ENCODE data around the gene UCN3.

UCN3 gene

GRCh38 chr10:5364890-5365338 is at the start of gene UCN3:
TSS of gene UCN3 (plus strand) at chr10:5364966. CDS start at chr10:5373721, 8,755 bp downstream.
- DNase-seq: no peak

DNA sequence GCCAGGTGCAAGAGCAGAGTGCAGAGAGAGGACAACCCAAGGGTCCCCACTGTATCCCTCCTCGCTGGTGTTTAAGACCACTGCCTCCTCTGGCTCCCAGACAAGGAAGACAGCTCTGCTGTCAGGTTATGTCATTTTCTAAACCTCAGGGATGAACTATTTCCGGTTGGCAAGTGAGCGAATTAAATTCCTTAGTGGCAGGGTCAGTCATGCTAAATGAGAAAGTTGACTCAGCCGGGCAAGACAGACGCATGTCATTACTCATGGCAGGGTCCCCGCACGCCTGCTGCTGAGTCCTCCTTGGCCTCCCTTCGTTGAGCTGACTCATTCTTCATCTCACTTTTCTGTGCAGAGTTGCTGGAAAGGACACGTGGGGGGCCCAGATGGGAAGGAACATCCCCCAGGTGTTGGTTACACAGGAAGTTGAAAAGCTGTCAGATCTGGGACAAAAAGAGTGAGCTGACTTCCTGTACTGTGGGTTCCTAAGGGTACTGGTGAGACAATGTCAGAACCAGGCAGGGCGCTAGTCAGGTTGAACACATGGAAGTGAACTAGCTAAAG is 47.1 kb upstream of the UCN3 start:
- no peak for DNase-seq

- DNase-seq: no peak
These were observed 46.6 kb upstream of the UCN3 start for GRCh38 chr10:5318148-5318547.

DNA sequence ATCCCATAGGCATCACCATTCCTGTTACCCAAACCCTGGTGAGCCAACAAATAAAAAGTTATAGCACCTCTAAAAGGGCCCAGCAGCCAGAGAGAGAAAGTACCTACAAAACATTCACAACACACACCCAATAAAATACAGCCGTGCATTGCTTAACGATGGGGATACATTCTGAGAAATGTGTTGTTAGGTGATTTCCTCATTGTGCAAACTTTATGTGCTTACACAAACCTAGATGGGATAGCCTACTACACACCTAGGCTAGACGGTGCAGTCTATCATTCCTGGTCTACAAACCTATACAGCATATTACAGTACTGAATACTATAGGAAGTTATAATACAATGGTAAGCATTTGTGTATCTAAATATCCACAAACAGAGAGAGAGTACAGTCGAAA is 44.9 kb upstream of the UCN3 start:
- DNase-seq: no peak

DNA sequence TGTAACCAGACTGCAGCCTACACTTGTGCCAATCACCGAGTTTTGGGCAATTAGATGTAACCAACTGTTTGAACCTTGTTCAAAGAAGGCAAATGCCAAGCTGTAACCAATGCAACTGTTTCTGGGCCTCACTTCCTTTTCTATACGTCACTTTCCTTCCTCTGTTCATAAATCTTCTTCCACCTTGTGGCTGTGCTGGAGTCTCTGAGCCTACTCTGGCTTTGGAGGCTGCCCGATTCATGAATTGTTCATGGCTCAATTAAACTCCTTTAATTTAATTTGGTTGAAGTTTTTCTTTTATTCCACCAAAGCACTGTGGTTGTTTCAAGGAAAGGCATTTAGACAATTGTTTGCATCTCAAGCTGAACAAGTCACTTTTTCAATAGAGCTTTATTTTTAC is 43.5 kb upstream of the UCN3 start:
- DNase-seq: no peak

GRCh38 chr10:5323446-5323845 is 41.3 kb upstream of the UCN3 start:
- no peak for DNase-seq

DNA sequence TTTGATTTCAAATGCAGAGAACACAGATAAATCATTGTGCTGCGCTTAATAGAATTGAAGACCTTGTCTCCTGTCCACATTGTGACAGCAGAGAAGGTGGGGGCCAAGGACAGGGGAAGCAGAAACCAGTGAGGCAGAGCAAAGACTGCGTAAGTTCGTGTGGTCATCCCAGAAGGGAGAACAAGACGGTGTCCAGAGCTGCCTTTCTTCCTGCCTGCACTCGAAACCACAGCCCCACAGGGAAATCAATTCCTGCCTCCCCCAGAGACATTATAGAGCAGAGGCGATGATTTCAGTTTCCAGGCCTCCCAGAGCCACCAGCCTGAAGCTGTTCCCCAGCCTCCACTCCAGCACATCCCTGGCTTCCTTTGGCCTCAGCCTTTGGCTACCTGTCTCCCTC is 39.7 kb upstream of the UCN3 start:
- DNase-seq: no peak

DNA sequence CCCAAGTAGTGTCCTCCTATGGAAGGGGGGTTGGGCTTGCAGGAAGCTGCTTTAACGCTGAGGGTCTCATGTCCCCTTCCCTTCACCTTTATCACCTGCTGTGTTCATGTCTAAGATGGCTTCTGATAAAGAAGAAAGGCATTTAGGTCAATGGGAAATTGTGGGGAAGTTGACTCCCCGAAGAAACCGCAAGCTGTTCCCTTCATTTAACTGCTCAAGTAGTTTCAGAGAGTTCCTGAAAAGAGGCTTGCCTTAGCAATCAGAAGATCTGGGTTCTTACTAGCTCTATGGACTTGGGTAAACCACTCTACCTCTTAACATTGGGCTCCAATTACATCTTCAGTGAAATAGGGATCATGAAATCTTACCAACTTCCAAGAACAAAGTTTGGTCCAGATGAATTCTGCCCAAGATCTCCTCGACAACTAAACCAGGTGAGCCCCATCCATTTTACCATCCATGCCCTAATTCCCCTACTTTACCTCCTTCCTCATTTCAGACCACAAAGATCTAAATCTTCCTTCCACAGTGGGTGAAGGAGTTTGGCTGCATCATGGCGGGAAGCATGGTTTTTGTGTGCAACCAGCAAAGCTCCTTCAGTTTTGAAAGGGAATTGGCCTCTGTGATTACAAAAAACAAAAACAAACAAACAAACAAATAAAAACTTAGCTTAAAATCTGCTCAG is 30.4 kb upstream of the UCN3 start:
- DNase-seq: no peak

DNA sequence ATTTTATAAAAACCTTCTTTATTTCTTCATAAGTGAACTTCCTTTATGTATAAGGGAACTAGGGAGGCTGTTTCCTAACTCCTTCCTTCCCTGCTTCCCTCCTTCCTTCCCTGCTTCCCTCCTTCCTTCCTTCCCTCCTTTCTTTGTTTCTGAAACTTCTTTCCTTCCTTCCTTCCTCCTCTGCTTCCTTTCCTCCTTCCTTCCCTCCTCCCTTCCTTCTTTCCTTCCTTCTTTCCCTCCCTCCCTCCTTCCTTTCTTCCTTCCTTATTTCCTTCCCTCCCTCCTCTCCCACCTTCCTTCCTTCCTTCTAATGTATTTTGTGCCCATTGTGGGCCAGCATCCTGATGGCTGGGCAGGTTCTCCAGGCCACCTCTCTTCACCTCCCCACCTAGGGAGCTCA is 26.8 kb upstream of the UCN3 start:
- DNase-seq: no peak

DNA sequence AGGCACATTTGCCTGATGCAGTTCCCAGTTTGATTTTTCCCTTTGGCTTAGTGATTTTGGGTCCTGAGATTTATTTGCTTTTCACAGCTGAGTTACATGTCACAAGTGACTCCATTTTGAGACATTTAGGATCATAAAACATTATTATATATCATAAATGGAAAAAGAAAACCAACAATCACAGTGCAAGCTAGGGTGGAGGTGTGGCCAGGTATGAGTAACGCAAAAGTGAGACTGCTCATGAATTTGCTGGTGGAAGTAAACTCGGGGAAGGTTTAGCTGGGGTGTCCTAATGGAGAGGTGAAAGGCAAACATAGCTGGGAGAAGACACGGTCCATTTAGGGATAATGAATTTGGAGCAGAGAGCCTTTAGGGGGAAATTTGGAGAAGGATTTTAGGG is 21.7 kb upstream of the UCN3 start:
- DNase-seq: no peak

DNA sequence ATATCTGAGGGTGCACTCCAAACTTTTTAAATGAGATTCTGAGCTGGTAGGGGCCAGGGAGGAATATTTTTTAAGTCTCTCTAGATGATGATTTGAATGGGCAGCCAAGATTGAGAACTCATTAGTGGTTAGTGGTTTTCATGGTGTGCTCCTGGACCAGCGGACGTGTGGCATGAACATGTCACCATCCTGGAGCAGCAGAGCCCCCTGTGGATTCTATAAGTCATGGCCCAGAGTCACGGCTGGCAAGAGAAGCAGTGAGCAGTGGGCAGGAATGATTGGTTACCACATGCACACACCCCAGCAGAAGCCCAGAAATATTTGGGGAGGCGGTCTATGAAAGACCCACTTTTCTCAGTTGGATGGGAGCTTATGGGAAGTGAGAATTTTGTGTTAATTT is 21.2 kb upstream of the UCN3 start:
- no peak for DNase-seq

- no peak for DNase-seq
These were observed 20.8 kb upstream of the UCN3 start for GRCh38 chr10:5343979-5344378.

DNA sequence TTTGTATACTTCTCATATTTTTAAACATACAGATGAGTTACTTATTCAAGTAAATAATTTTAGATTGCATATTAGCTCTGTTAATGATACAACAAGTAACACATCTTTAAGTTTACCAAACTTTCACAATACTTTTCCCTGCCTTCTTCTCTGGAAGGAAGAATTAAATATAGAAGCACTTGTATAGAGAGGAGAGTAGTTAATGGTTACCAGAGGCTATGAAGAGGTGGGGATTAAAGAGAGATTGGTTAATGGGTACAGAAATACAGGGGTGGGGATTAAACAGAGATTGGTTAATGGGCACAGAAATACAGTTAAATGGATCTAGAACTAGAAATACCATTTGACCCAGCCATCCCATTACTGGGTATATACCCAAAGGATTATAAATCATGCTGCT is 20.0 kb upstream of the UCN3 start:
- DNase-seq: no peak

DNA sequence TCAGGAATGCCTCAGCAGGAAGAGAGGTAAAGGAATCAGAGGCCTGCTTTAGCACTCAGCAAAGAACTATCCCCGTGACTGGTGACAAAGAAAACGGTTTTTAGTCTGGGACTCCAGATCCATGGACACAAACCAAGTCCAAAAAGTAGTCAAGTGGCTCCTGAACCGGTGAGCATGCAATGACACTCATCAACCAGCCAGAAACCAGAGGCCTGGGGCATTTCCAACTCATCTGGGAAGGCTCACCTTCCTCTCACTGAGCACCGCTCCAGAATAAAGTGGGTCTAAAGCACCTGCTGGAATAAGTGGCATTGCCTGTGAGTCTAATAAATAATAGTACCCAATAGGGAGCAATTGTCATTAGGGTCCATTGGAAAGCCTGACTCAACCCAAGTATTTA is 17.9 kb upstream of the UCN3 start:
- no peak for DNase-seq

DNA sequence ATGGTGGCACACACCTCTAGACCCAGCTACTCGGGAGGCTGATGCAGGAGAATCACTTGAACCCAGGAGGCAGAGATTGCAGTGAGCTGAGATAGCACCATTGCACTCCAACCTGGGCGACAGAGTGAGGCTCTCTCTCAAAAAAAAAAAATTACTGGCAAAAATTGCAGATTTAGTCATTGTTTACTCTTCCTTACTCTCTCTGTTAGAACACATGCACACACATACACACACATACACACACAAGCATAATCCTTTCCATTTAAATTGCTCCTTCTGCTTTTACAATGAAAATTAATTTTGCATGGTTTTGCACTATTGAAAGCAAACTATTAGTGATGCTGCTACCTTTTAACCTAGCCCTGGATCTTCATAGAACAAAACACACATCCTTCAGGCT is 15.4 kb upstream of the UCN3 start:
- no peak for DNase-seq

DNA sequence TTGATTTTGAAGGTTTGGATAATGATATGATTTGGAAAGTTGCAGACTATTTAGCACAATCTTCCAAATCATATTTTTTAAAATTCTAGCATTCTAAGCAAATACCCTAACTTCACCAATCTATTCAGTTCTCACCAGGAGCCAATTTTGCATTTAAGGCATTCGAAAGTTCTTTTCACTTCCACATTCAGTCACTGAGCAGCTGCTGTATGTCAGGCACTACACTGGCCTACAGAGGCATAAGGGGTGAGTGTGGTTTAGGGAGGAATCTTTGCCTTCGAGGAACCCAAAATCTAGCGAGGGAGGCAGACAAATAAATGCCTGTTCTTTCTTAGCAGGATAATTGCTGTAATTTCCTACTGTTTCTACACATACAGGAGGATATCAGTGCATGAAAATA is 10.7 kb upstream of the UCN3 start:
- no peak for DNase-seq

DNA sequence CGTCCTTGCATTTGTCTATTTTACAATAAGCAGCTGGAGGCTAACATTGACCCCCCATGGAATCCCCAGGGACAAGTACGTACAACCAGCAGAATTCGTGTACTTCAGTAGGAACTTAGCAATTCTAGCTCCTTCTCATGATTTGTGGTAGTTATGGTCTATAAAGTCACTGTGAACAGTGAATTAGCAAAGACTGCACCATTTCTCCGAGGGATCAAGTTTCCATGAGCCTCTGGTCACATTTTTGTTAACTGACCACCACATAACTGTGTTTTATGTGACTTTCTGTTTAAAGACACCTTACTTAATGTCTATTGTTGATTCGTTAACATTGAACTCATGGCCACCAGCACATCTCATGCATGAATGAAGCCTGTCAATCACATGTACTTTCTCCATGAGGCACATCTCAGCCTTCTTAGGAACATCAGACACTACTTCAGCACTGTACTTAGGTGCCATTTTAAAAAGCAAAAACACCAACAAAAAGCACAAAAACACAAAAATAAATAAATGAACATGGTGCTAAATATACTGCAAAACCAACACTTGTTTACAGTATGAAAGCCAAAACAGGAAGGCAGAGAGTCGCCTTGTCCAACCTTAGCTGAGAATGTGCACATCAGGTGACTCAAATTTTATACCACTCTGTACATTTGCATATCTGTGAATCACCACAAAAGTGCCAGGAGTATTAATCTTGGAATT is 9.0 kb upstream of the UCN3 start:
- no peak for DNase-seq

DNA sequence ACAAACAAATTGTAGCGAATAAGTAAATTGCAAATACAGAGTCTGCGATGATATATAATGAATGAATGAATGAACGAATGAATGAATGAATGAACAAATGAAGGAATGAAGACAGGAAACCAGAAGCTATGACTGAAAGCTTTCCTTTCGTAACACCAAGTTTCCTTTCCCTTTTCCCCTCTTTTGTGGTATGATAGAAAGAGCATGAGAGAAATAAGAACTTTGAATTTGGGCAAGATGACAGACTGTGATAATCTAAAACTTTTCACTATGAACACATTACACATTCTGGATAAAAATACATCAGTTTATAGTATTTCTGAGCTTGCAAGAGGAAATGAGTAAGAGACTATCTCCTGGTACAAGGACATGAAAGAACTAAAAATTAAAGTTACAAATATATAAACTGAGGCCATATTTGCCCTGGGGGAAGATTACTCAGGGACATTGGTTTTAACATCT is 8.4 kb upstream of the UCN3 start:
- no peak for DNase-seq

GRCh38 chr10:5360318-5360915 is 4.3 kb upstream of the UCN3 start:
- DNase-seq: no peak

DNA sequence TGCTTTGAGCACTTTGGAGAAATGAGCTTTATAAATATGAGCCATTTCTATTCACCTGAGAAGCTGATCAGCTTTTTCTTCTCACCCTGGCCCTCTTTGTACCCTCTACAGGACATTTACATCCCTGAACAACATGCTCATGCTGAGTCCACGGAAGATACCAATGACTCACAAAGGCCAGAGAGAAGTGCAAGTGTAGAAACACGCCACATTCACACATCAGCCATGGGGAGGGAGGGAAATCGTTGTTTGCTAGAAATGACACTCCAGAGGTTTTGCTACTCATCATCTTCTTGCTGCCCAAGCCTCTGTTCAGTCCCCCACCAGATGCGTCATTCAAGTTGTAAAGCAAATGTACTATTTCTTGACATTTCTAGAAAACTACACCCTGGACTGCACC is 2.8 kb upstream of the UCN3 start:
- no peak for DNase-seq

DNA sequence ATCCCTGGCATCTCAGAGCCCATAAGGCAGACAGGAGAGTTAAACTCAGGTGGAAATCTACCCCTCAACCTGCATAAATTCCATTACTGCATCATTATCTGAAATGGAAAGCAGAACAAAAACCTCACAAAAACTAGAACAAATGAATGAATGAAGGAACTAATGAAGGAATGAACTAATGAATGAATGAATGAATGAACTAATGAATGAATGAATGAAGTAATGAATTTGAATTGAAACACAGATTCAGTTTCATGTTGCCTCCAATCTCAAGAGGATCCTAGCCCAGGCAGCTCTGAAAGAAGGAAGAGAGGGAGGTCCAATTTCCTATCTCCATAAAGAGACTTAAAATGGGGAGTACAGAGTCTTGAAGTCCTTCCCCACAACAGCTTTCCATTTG is 1.9 kb upstream of the UCN3 start:
- DNase-seq: no peak

DNA sequence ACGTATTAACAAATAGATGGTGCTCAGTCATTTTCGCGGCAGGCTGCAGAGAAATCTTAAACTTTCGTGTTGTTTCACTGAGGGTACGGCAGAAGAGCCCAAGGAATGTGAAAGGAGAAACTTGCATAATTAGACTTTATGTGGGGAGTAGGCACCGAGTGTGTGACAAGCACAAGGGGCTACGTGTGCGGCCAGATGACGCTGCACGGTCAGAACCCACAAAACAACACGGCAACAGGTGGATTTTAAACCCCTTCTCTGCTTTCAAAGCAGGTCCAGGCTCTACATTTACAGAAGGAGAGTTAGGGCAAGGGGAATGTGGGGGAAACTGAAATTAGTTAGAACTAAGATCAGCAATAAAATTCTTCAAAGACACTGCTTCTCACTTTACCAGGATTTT is 392 bp upstream of the UCN3 start:
- DNase-seq: no peak

GRCh38 chr10:5365928-5366327 is 1.2 kb downstream of the UCN3 start:
- DNase-seq: no peak
